HG02885 (cell line): ENCODE data around the gene DBF4B.

Experiments used
- ATAC-seq: cut with Tn5 transposase; IDR thresholded peaks from one replicate; pipeline ENCODE4 v1.9.1; 2021; ENCODE audit warnings: mild to moderate bottlenecking; ENCODE audit not compliant: unreplicated experiment, poor library complexity

Gene DBF4B

DNA sequence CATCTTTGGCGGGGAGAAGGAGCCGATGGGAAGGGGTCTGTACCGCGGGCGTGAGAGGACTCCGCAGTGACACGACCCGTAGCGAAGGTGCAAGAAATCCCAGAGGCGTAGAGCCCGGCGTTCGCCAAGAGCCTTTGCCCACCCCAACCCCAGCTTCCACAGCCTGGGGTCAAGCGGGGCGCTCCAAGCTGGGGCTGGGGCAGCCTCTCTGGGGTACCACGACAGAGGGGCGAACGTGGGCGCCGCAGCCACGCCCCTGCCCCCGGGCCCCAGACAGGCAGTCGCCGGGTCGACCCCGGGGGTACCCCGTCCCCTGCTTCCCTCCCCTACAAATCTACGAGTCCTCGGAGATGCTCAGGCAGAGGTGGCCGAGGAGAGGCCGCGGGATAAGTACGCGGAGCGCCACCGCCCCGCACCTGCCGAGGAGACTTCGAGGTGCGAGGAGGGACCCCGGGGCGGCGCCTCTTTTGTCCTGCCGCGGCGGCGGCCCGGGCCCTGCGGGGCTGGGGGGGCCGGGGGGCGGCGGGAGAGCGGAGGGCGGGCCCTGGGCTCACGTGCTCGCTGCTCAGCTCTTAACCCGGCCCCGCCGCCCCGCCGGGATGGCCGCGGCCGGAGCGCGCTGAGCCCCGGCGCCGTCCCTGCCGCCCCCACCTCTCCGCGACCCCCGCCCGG lies 50.1 kb downstream of the DBF4B start, which contains the start of gene ADAM11:
TSS of gene ADAM11 (plus strand) at position 575 of the 672 bp plus-strand sequence. CDS start 212 bp downstream, outside the sequence.
- no peak for ATAC-seq

DNA sequence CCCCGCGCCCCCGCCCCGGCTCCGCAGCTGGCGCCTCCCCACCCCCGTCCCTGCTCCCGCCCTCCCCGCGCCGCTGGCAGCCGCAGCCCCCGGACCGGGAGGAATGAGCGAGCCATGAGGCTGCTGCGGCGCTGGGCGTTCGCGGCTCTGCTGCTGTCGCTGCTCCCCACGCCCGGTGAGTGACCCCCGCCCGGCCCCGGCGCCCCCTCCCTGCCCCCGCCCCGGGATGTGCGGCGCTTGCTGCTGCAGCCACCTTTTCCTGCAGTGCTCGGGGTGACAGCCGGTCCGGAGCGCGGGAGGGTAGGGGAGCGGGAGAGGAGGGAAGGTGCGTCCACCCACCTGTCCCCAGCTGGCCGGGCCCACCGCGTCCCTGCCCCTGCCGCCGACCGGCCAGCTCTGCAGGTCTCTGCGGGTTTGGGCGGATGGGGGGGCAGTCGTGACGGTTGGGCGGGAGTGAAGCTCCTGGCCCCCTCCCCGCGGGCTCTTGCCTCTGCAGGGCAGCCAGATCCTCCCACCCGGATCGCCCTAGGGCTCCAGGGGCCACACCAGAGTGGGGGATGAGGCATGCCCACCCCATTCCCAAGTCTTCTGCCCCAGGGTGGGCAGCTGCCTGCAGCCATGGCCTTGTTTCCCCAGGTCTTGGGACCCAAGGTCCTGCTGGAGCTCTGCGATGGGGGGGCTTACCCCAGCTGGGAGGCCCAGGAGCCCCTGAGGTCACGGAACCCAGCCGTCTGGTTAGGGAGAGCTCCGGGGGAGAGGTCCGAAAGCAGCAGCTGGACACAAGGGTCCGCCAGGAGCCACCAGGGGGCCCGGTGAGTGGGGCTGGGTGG lies 50.8 kb downstream of the DBF4B start:
- ATAC-seq: no peak

DNA sequence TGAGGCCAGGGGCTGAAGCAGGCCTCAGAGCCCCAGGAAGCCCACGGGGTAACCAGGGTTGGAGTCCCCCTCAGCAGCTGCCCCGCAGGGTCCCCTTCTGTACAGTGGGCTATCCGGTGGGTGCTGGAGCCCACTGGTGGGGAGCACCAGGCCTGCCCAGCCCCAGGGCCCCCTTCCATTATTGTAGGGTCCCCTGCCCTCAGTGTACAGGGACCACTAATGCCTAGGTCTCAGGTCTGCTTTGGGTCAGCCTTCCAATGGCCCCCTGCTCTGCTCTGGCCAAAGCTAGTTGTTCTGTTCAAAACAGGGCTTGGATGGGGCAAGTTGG lies 51.4 kb downstream of the DBF4B start:
- ATAC-seq: no peak

DNA sequence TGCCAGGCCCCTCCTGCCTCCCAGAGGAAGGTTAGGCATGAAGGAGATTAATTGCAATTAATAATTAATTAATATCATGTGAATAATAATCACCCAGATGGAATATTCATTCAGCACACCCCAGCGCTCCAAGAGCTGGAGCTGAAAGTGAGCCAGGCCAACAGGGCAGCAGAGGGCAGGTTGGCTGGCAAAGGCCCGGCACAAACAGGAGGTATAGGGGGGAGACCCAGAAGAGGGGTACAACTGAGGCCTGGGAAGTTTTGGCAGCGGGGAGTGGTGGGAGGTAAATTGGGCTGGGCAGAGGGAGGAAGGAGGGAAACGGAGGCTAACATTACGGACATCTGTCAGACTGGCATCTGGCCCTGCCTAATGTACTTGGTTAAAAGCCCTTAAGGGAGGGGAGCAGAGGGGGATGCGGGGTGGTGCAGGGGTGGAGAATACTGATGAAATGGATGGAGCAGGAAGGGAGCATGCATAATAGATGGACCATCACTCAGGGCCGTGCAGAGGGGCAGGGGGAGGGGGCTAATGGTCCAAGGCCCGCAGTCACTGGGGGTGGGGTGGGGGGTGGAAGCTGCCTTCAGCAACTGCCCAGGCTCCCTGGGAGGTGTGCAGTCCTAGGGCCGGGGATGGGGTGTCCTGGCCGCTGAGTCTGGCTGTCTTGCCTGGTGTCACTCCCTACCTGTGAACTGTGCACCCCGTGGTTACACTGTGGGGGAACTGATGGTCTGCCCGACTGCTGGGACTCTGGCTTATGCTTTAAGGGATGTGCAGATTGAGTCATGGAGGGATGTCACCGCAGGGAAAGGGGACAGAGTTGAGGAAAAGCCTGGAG lies 52.2 kb downstream of the DBF4B start:
- ATAC-seq: no peak

DNA sequence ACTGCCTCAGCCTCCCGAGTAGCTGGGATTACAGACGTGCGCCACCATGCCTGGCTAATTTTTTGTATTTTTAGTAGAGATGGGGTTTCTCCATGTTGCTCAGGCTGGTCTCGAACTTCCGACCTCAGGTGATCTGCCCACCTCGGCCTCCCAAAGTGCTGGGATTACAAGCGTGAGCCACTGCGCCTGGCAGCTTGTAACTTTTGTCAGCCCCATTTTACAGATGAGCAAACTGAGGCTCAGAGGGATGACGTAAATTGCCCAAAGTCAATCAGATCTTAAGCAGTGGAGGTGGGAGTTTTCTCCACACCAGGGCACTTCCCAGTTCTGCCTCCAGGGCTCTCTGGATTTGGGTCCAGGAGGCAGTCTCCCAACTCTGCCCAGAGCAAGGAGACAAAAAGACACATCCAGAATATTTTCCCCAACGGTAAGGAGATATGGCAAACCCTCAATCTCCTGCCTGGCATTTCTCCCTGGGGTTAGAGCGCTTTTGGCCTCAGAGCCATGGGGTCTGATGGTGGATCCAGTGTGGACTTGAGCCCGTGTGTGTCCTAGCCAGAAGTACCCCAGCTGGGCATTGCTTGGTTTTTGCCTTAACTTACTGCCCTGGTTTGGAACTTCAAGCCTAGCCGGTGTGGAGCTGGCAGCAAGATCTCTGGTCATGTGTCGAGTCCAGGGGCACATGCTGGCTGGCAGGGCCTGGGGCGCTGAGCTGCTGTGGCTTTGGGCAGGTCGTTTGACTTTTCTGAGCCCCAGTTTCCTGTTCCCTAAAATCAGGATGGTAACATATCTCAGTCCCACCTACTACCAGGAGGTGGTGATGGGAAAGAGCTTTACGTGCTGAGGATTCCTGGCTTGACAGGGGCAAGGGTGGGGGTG lies 53.7 kb downstream of the DBF4B start:
- ATAC-seq: no peak

DNA sequence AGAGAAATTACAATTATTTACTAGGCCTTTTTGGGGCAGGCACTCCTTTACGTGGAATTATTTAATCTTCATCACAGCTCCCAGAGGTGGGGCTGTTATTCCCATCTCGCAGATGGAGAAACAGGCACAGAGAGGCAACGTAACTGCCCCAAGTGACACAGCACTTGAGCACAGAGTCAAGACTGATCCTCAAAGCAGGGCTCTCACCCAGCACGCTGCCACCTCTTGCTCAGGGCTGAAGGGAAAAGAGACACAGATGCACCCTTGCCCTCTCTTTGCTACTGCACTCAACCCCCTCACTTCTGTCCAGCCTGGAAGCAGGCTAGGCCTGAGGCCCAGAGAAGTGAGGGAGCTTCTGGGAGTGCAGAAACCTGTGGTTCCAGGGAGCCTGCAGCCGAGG lies 54.7 kb downstream of the DBF4B start:
- no peak for ATAC-seq

DNA sequence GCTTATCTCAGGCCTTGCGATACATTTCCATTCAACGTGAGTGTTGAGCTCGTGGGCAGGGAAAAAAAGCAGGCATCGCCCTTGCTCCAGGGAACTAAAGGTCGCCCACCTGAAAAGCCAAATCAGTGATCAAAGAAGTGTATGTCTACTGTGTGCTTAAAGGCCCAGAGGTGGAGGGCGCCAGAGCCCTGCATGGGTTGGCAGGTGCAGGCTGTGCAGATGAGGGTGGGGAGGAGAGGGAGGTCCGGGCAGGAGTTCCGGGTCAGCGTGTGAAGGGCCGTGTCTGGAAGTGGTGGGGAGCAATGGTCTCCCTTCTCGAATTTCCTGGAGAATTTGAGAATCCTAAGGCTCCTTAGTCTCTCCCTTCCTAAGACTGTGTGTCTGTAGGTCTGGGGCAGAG lies 57.5 kb downstream of the DBF4B start:
- ATAC-seq: no peak

DNA sequence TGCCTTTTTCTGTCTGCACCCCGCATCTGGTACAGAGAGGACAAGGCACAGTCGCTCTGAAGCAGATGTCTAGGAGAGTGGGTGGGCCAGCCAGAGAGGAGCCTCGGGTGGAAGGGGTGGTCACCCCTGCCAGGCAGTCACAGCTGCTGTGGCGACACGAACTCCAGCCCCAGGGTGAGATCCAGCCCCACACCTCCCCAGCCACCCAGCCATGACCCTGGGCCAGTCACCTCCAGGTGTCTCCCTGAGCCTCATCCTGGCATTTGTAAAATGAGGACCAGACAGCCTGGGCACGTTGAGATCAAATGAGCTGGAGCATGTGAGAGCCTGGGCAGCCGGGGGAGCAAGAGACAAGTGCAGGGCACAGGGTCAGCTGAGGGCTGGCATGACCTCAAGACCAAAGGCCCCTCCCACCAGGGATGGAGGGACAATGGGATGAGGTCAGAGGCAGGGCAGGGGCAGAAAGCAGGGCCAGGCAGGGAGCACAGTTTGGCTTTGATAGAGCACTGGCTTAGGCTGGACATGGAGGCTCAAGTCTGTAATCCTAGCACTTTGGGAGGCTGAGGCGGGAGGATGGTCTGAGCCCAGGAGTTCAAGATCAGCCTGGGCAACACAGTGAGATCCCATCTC lies 58.1 kb downstream of the DBF4B start:
- no peak for ATAC-seq

DNA sequence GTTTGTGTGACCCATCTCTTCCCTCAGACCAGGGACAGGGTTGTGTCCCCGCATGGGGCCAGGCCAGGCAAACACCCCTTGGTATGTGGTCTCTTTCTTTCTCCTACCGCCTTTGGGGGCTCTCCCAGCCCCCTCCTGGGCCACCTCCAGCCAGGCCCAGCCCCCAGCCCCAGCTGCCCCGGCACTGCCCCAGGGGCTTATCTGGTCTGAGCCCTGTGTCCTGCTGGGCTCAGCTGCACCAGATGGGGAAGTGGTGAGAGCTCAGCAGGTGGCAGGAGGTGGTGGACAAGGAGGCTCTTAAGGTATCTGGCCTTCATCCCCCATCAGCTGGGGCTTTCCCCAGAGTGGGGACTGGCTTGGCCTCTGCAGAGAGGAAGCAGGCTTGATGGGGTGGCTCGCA lies 59.0 kb downstream of the DBF4B start:
- no peak for ATAC-seq

DNA sequence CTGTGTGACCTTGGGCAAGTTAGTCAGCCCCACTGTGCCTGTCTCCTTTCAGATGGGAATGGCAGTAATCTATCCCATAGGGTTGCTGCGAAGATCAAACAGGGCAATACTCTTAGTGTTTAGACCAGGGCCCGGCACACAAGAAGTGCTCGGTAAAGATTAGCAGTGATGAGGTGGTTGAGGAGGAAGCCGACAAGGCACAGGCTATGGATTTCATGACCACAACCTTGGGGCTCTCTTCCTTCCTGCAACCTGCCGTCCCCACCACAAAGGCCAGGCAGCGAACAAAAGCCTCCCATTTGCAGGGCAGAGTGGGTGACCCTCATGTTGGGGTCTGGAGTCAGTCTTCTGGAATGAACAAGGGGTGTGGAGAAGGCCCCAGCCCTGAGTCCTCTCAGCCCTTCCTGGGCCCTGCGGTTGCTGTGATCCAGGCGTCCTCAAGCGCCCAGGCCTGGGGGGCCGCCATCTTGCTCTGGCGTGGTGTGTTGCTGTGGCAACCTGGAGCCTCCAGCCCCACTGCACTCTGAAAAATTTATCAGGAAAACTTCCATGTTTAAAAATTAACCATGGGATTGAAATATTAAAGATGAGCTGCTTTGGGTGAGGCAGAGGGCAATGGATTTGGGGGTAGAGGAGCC lies 60.2 kb downstream of the DBF4B start:
- ATAC-seq: no peak

DNA sequence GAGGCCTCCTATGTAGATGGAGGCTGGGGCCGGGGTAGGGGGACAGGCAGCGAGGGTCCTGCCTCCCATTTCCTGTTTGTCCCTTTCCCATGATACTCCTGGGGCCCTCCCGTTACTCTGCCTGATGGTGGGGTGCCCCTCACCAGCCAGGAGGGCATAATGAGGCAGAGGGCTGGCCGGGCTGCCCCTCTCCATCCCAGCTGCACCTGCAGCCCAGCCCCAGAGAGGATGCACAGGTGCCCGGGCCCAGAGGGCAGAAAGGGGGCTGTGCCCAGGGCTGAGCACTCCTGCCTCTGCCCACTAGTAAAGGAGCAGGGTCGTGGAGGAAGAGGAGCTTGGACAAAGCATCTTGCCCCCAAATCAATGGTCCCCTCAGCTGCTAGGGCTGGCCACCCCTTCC lies 60.8 kb downstream of the DBF4B start:
- no peak for ATAC-seq

DNA sequence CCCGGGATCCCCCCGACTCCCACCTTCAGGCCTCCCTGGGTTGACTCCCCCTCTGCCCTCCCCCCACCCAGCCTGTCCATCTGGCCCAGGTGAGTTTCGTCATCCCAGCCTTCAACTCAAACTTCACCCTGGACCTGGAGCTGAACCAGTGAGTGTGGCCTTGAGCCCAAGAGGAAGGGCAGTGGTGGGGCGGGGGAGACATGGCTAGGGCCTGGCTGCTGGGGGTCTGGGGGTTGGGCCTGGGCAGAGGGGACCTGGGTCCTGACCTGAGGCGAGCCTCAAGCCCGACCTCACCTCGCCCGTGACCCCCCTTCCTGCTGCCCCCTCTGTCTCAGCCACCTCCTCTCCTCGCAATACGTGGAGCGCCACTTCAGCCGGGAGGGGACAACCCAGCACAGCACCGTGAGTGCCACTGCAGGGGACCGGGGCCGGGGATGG lies 61.2 kb downstream of the DBF4B start:
- no peak for ATAC-seq

DNA sequence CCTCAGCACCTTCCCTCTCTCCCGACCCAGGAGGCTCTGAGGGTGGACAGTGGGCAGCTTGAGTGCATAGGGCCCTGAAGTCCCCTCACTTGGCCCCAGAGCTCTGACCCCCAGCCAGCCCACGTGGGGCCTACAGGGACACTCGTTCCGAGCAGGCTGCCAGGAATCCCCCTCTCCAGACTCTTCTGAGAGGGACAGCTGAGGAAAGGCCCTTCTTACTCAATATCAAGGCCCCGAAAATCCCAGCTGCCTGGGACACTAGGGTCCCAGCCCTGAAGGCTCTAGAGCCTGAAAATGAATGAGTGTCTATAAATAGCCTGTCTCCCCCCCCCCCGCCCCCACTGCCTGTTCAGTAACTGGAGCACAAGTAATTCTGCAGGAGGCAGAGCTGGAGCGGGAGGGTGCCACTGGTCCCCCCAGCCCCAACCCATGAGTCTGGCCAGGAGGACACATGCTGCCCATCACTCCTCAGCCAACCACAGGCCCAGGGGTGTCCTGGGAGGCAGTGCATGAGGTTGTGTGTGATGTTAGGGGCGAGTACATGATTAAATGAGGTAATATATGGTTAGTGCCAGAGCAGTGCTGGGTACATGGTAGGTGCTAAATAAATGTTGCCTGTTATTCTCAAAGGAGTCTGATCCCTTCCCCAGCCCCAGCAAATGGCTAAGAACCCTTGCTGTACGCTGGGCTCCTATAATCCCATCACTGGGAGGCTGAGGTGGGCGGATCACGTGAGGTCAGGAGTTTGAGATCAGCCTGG lies 61.9 kb downstream of the DBF4B start:
- no peak for ATAC-seq

DNA sequence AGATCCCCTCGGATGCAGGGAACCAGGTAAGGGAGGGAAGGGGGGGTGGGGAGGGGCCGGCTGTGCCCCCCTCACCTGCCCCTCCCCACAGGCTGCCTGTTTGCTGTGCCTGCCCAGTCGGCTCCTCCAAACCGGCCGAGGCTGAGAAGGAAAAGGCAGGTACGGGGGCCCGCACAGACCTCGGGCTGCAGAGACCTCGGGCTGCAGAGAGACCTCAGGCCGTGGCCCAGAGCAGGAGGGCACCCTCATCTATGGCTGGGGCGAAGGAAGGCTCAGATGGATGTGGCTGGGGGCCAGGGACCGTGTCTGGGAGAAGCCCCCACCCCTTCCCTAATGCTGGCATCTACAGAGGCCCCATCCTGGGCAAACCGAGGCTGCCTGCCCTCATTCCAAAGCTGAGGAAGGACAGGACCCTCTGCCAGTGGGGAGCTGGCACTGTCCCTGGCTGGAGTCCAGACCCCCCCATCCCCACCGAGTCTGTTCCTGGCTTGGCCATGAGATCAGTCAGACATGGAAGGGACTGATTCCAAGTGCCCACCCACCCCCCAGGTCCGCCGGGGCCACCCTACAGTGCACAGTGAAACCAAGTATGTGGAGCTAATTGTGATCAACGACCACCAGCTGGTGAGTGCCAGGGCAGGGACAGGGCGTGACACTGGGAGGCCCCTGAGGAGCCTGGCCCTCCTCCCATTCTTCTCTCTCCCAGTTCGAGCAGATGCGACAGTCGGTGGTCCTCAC lies 64.0 kb downstream of the DBF4B start:
- ATAC-seq: no peak

DNA sequence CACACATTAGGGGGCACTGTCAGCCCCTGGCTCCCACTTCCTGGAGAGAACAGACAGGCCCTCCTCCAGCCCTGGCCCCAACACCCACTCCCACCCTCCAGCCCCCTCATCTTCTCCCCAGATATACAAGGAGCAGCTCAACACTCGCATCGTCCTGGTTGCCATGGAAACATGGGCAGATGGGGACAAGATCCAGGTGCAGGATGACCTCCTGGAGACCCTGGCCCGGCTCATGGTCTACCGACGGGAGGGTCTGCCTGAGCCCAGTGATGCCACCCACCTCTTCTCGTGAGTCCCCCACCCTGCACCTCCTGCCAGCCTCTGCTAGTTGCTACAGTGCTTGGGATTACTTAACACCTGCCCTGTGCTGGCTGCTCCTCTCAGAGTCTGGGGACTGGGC lies 64.7 kb downstream of the DBF4B start:
- no peak for ATAC-seq

DNA sequence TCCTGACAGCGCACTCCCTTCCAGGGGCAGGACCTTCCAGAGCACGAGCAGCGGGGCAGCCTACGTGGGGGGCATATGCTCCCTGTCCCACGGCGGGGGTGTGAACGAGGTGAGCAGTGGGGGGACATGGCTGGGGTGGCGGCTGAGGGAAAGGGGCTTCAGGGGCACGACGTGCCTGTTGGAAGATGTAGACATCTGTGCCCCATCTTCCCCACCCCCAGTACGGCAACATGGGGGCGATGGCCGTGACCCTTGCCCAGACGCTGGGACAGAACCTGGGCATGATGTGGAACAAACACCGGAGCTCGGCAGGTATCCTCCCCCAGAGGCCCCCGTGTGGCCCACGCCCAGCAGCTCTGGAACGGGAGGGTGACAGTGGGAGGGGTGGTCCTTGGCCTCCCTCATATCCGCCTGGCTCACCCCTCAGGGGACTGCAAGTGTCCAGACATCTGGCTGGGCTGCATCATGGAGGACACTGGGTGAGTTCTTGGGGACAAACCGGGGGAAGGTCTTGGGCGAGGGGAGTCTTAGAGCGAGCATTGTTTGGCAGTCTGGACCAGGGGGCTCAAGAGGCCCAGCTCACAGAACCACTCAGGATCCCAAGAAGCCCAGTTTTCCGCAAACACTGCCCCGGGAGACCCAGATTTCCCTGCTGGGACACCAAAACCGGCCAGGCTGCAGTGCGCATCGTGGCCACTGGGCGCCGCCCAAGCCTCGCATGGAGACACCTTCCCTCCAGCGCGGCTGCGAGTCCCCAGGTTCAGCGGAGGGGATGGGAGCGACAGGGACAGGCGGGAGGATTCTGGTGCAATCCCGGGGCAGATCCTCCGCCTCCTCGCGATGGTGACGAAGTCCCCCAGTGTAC lies 66.0 kb downstream of the DBF4B start:
- ATAC-seq: no peak
